Measurements from ENCODE around the gene FIGN. TPM values are rescaled to one million over a fixed set of nuclear protein-coding genes. Genes with fewer than 3 reads are reported as not detected.

The FIGN gene
- total and polyA plus RNA-seq, 8 donors: 4.9 to 8.2 (median 6.4) TPM

DNA sequence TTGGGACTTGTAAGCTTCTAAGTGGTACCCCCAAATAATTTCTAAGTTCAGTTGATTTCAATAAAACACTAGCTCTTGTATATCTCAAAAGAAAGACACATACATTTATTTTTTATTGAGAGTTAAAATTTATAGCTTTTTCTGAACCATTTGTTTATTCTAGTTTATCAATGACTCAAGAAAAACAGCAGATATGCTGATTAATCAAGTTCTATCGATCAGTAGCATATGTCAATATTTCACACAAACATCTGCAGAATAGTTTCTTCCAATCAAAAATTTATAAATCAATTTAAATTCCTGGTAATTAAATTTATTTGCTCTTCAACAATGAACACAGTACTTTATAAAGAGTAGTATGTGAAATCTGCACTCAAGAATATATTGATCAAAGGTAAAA lies 5.3 kb downstream of the FIGN start:
- no peak overlapping the region for H3K27ac ChIP-seq
- peaks cover 0 to 8% of the 10 kb centered on the region in 2 donors for H3K4me1 ChIP-seq
- intact Hi-C loops (cut with DNase I): no loop called here
- H3K36me3 ChIP-seq: no peaks in the 10 kb centered on the region
- H3K27me3 ChIP-seq: peaks cover 0 to 24% of the 10 kb centered on the region in 2 donors
- H3K9me3 ChIP-seq: no peaks in the 10 kb centered on the region
- ATAC-seq (no peak), DNase-seq (no peak)
- no peak overlapping the region for H3K4me3 ChIP-seq
- TF ChIP-seq, protein P1, sequence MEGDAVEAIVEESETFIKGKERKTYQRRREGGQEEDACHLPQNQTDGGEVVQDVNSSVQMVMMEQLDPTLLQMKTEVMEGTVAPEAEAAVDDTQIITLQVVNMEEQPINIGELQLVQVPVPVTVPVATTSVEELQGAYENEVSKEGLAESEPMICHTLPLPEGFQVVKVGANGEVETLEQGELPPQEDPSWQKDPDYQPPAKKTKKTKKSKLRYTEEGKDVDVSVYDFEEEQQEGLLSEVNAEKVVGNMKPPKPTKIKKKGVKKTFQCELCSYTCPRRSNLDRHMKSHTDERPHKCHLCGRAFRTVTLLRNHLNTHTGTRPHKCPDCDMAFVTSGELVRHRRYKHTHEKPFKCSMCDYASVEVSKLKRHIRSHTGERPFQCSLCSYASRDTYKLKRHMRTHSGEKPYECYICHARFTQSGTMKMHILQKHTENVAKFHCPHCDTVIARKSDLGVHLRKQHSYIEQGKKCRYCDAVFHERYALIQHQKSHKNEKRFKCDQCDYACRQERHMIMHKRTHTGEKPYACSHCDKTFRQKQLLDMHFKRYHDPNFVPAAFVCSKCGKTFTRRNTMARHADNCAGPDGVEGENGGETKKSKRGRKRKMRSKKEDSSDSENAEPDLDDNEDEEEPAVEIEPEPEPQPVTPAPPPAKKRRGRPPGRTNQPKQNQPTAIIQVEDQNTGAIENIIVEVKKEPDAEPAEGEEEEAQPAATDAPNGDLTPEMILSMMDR (IDR thresholded peaks at IDR 0.05): no peak

DNA sequence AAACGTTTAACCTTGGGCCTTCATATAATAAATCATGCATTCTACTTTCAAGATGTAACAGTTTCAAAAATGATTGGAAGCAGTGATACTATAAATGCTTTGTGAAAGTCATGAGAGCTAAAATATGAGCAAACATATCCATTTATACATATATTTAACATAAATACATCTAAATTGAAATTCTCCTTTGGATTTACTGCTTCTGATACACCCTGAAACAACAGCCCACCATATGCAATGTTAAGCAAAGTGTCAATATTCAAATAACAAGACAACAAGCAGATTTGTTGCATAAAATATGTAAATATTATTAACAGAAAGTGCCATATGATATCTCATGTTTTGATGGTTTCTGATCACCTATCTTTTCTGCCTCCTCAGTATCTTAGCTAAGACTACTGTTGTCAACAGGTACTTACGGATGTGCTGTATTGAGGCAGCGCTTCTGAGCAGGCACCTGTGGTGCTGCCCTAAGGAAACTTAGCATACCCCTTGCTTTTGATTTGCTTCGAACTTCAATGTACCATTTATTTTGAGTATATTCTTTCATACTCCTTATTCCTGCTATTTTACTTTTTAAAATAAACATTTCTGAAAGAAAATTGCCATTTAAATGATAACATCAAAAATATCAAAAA lies 6.1 kb downstream of the FIGN start:
- peaks cover 0 to 16% of the 10 kb centered on the region in 2 donors for H3K27me3 ChIP-seq
- DNase-seq (no peak), ATAC-seq (no peak)
- H3K4me3 ChIP-seq: no peak overlapping the region
- TF ChIP-seq, protein P1 (IDR thresholded peaks at IDR 0.05): no peak
- intact Hi-C loops (cut with DNase I): no loop called here
- peaks cover 0 to 8% of the 10 kb centered on the region in 2 donors for H3K4me1 ChIP-seq
- no peaks in the 10 kb centered on the region for H3K36me3 ChIP-seq
- no peak overlapping the region for H3K27ac ChIP-seq
- H3K9me3 ChIP-seq: no peaks in the 10 kb centered on the region

DNA sequence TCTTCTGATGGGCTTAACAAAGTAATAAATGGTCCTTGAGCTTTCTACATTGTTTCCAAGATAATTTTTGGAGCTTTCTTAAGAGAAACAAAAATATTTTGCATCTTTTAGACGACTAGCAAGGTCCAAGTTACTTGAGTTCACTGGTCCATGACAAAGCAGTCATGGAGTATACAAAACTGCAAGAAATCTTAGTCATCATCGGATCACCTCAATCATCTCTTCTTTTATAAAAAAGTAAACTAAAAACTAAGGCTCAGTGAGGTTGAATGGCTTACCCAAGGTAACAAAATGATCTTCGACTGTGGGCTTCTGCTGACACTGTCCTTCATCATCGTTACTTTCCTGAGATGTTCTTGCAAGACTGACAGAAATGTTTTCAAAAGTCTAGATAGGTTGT lies 11.9 kb downstream of the FIGN start:
- Histone ChIP-seq H3K4me3 (no peak overlapping the region), H3K27ac (no peak overlapping the region), H3K36me3 (no peaks in the 10 kb centered on the region), H3K4me1 (peaks cover 0 to 8% of the 10 kb centered on the region in 2 donors), H3K27me3 (no peaks in the 10 kb centered on the region), H3K9me3 (no peaks in the 10 kb centered on the region)
- DNase-seq: no peak
- ATAC-seq: no peak
- TF ChIP-seq, protein P1 (IDR thresholded peaks at IDR 0.05): no peak
- intact Hi-C loops (cut with DNase I): no loop called here

DNA sequence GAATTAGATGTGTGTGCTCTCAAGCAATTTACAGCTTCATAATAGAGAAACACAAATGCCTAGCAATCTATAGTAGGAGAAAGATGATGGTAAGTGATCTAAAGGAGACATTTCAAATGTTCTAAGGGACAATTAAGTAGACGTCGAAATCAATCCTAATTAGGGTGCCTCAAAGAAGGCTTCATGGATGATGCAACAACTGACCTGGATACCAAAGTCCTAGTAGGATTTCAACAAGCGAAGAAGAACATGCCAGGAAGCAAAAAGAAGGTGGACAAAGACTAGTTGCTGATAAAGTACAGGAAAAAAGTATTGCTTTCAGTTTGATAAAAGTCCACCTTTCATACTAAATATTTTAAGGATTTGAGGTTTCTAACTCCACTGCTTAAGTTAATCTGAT lies 12.5 kb downstream of the FIGN start:
- ATAC-seq (no peak), DNase-seq (no peak)
- TF ChIP-seq, protein P1 (IDR thresholded peaks at IDR 0.05): no peak
- no peaks in the 10 kb centered on the region for H3K27me3 ChIP-seq
- intact Hi-C loops (cut with DNase I): no loop called here
- no peak overlapping the region for H3K4me3 ChIP-seq
- H3K4me1 ChIP-seq: peaks cover 0 to 8% of the 10 kb centered on the region in 2 donors
- no peak overlapping the region for H3K27ac ChIP-seq
- no peaks in the 10 kb centered on the region for H3K36me3 ChIP-seq
- H3K9me3 ChIP-seq: no peaks in the 10 kb centered on the region

DNA sequence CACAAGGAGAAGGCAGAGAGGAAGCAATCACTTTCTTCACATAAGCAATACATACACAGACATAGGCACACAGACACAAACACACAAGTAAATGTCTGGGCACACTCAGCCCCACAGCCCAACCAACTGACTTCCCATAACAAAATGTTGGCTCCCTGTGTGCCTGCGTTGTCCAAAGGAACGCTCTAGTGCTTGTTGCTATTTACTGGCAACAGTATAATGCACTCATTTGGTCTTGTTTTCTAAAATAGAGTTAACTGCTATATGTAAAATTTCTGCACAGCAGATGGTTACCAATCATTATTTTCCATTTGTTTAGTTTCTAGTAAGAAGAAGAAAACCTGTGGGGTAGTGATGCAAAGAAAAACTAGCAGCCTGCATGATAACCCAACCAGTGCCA lies 16.5 kb downstream of the FIGN start:
- no peak overlapping the region for H3K4me3 ChIP-seq
- no peak for ATAC-seq
- H3K27ac ChIP-seq: no peak overlapping the region
- TF ChIP-seq, protein P1 (IDR thresholded peaks at IDR 0.05): no peak
- H3K36me3 ChIP-seq: no peaks in the 10 kb centered on the region
- intact Hi-C loops (cut with DNase I): no loop called here
- H3K27me3 ChIP-seq: no peaks in the 10 kb centered on the region
- no peak for DNase-seq
- H3K9me3 ChIP-seq: no peaks in the 10 kb centered on the region
- H3K4me1 ChIP-seq: no peaks in the 10 kb centered on the region
